ENCODE results near the gene WWOX.

Gene WWOX

GRCh38 chr16:78106686-78107085 is 7.2 kb downstream of the WWOX start:
- DNase-seq = no peak

- no peak for DNase-seq
Observed at GRCh38 chr16:78108451-78108850, 9.0 kb downstream of the WWOX start.

- DNase-seq = no peak
Observed at GRCh38 chr16:78113258-78113657, 13.8 kb downstream of the WWOX start.

- DNase-seq = no peak
Observed at GRCh38 chr16:78115659-78116058, 16.2 kb downstream of the WWOX start.

- no peak for DNase-seq
Observed at GRCh38 chr16:78116946-78117345, 17.5 kb downstream of the WWOX start.

- DNase-seq = no peak
Observed at GRCh38 chr16:78117391-78117790, 17.9 kb downstream of the WWOX start.

GRCh38 chr16:78118469-78119025 is 19.1 kb downstream of the WWOX start:
- no peak for DNase-seq

- peak in 1 of 5 donors; percentile 41 for DNase-seq
Observed at GRCh38 chr16:78122774-78123315, 23.4 kb downstream of the WWOX start.

- DNase-seq = no peak
Observed at GRCh38 chr16:78125112-78125844, 25.8 kb downstream of the WWOX start.

GRCh38 chr16:78126662-78127061 is 27.2 kb downstream of the WWOX start:
- no peak for DNase-seq

GRCh38 chr16:78127130-78127529 is 27.7 kb downstream of the WWOX start:
- no peak for DNase-seq

- no peak for DNase-seq
Observed at GRCh38 chr16:78128913-78129312, 29.5 kb downstream of the WWOX start.

- DNase-seq = no peak
Observed at GRCh38 chr16:78129349-78129748, 29.9 kb downstream of the WWOX start.

GRCh38 chr16:78130083-78130608 is 30.7 kb downstream of the WWOX start:
- no peak for DNase-seq

GRCh38 chr16:78130950-78131349 is 31.5 kb downstream of the WWOX start:
- no peak for DNase-seq

- no peak for DNase-seq
Observed at GRCh38 chr16:78133919-78134318, 34.5 kb downstream of the WWOX start.

GRCh38 chr16:78134944-78135619 is 35.6 kb downstream of the WWOX start:
- peak in 1 of 5 donors; percentile 17 for DNase-seq

GRCh38 chr16:78137179-78137578 is 37.7 kb downstream of the WWOX start:
- no peak for DNase-seq

GRCh38 chr16:78137782-78138616 is 38.5 kb downstream of the WWOX start:
- DNase-seq = no peak

- DNase-seq = no peak
Observed at GRCh38 chr16:78140818-78141466, 41.5 kb downstream of the WWOX start.

GRCh38 chr16:78142788-78143187 is 43.3 kb downstream of the WWOX start:
- DNase-seq = no peak

- no peak for DNase-seq
Observed at GRCh38 chr16:78146807-78147206, 47.4 kb downstream of the WWOX start.

Measured in T-helper 1 cell (primary cell).